ENCODE data around the gene GRK1.

The GRK1 gene

DNA sequence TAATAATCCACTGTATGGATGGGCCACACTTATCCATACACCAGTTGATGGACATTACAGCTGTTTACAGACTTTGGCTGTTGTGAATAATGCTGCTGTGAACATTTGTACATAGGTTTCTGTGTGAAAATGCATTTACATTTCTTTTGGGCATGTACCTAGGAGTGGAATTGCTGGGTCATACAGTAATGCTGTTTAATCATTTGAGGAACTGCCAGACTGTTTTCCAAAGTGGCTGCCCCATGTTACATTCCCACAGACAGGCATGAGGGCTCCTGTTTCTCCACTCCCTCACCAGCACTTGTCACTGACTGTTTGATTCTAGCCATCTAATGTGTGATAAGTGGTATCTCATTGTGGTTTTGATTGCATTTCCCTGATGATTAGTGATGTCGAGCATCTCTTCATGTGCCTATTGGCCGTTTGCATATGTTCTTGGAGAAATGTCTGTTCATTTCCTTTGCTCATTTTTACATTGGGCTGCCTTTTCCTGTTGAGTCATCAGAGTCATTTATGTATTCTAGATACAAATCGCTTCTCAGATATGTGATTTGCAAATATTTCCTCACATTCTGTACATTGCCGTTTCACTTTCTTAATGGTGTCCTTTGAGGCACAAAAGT lies 104.8 kb downstream of the GRK1 start:
- H3K4me2 ChIP-seq (ENCODE audit: low read length): no peak overlapping the region
- no peak overlapping the region for H3K4me3 ChIP-seq (ENCODE audit: low read length)
- peaks cover 7% of the 10 kb centered on the region for H3K27me3 ChIP-seq (ENCODE audit: control insufficient read depth, insufficient read depth, low read length)
- no peaks in the 10 kb centered on the region for H3K36me3 ChIP-seq (ENCODE audit: insufficient read depth, low read length)
- no peak overlapping the region for H3K9ac ChIP-seq (ENCODE audit: low read depth, low read length)
- H3K4me1 ChIP-seq (ENCODE audit: control insufficient read depth, insufficient read depth, low read length): peaks cover 13% of the 10 kb centered on the region
- H3K9me3 ChIP-seq (replicated peaks; ENCODE audit: low read length): no peaks in the 10 kb centered on the region

DNA sequence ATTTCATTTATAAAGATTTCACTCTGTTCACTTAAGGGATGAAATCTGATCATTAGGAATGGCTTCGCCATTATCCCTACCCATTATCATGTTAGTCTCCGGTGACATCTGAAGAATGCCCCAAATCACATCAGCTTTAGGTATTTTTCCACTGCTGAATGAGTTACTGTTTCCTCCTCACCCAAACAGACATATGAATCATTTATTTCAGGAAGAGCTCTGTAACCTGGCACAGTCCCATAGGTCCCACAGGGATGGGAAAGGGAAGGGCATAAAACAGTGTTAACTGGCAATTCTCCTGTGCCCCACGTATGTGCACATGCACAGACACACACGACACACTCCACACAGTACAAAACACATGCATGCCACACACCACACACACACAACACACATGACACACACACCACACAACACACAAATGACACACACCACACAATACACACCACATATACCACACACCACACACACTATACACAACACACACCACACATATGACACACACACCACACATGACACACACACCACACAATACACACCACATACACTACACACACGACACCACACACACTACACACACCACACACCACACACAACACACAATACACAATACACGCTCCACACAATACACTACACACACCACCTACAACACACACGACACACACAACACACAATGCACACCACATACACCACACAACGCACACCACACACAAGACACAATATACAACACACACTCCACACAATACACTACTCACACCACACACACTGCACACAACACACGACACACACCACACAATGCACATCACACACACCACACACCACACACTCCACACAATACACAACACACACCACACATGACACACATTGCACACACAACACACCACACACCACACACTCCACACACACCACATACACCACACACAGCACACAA lies 107.4 kb downstream of the GRK1 start:
- Histone ChIP-seq H3K4me1 (ENCODE audit: control insufficient read depth, insufficient read depth, low read length) (peaks cover 8% of the 10 kb centered on the region), H3K9me3 (replicated peaks; ENCODE audit: low read length) (no peaks in the 10 kb centered on the region), H3K4me3 (ENCODE audit: low read length) (no peak overlapping the region), H3K9ac (ENCODE audit: low read depth, low read length) (no peak overlapping the region), H3K36me3 (ENCODE audit: insufficient read depth, low read length) (no peaks in the 10 kb centered on the region), H3K27me3 (ENCODE audit: control insufficient read depth, insufficient read depth, low read length) (peaks cover 31% of the 10 kb centered on the region), H3K4me2 (ENCODE audit: low read length) (no peak overlapping the region)

- Histone ChIP-seq H3K4me2 (ENCODE audit: low read length) (no peak overlapping the region), H3K4me1 (ENCODE audit: control insufficient read depth, insufficient read depth, low read length) (peaks cover 8% of the 10 kb centered on the region), H3K9ac (ENCODE audit: low read depth, low read length) (no peak overlapping the region), H3K9me3 (replicated peaks; ENCODE audit: low read length) (no peaks in the 10 kb centered on the region), H3K36me3 (ENCODE audit: insufficient read depth, low read length) (no peaks in the 10 kb centered on the region), H3K4me3 (ENCODE audit: low read length) (no peak overlapping the region), H3K27me3 (ENCODE audit: control insufficient read depth, insufficient read depth, low read length) (peaks cover 33% of the 10 kb centered on the region)
Observed at GRCh38 chr13:113775451-113776145, 108.6 kb downstream of the GRK1 start.

GRCh38 chr13:113776231-113777125 lies 109.5 kb downstream of the GRK1 start:
- no peaks in the 10 kb centered on the region for H3K36me3 ChIP-seq (ENCODE audit: insufficient read depth, low read length)
- no peak overlapping the region for H3K9ac ChIP-seq (ENCODE audit: low read depth, low read length)
- H3K4me2 ChIP-seq (ENCODE audit: low read length): no peak overlapping the region
- no peaks in the 10 kb centered on the region for H3K9me3 ChIP-seq (replicated peaks; ENCODE audit: low read length)
- H3K27me3 ChIP-seq (ENCODE audit: control insufficient read depth, insufficient read depth, low read length): peaks cover 33% of the 10 kb centered on the region
- H3K4me1 ChIP-seq (ENCODE audit: control insufficient read depth, insufficient read depth, low read length): peaks cover 8% of the 10 kb centered on the region
- H3K4me3 ChIP-seq (ENCODE audit: low read length): no peak overlapping the region

GRCh38 chr13:113777311-113778260 lies 110.6 kb downstream of the GRK1 start:
- peaks cover 8% of the 10 kb centered on the region for H3K4me1 ChIP-seq (ENCODE audit: control insufficient read depth, insufficient read depth, low read length)
- no peaks in the 10 kb centered on the region for H3K9me3 ChIP-seq (replicated peaks; ENCODE audit: low read length)
- H3K36me3 ChIP-seq (ENCODE audit: insufficient read depth, low read length): no peaks in the 10 kb centered on the region
- no peak overlapping the region for H3K4me3 ChIP-seq (ENCODE audit: low read length)
- H3K27me3 ChIP-seq (ENCODE audit: control insufficient read depth, insufficient read depth, low read length): peaks cover 33% of the 10 kb centered on the region
- no peak overlapping the region for H3K4me2 ChIP-seq (ENCODE audit: low read length)
- H3K9ac ChIP-seq (ENCODE audit: low read depth, low read length): no peak overlapping the region

- Histone ChIP-seq H3K4me3 (ENCODE audit: low read length) (no peak overlapping the region), H3K36me3 (ENCODE audit: insufficient read depth, low read length) (no peaks in the 10 kb centered on the region), H3K4me1 (ENCODE audit: control insufficient read depth, insufficient read depth, low read length) (peaks cover 27% of the 10 kb centered on the region), H3K4me2 (ENCODE audit: low read length) (no peak overlapping the region), H3K9me3 (replicated peaks; ENCODE audit: low read length) (no peaks in the 10 kb centered on the region), H3K27me3 (ENCODE audit: control insufficient read depth, insufficient read depth, low read length) (peaks cover 28% of the 10 kb centered on the region), H3K9ac (ENCODE audit: low read depth, low read length) (no peak overlapping the region)
Observed at GRCh38 chr13:113781571-113781970, 114.6 kb downstream of the GRK1 start.

GRCh38 chr13:113782472-113782871 lies 115.5 kb downstream of the GRK1 start:
- Histone ChIP-seq H3K4me2 (ENCODE audit: low read length) (no peak overlapping the region), H3K27me3 (ENCODE audit: control insufficient read depth, insufficient read depth, low read length) (peaks cover 19% of the 10 kb centered on the region), H3K4me1 (ENCODE audit: control insufficient read depth, insufficient read depth, low read length) (peaks cover 30% of the 10 kb centered on the region), H3K9me3 (replicated peaks; ENCODE audit: low read length) (no peaks in the 10 kb centered on the region), H3K4me3 (ENCODE audit: low read length) (no peak overlapping the region), H3K9ac (ENCODE audit: low read depth, low read length) (no peak overlapping the region), H3K36me3 (ENCODE audit: insufficient read depth, low read length) (no peaks in the 10 kb centered on the region)

DNA sequence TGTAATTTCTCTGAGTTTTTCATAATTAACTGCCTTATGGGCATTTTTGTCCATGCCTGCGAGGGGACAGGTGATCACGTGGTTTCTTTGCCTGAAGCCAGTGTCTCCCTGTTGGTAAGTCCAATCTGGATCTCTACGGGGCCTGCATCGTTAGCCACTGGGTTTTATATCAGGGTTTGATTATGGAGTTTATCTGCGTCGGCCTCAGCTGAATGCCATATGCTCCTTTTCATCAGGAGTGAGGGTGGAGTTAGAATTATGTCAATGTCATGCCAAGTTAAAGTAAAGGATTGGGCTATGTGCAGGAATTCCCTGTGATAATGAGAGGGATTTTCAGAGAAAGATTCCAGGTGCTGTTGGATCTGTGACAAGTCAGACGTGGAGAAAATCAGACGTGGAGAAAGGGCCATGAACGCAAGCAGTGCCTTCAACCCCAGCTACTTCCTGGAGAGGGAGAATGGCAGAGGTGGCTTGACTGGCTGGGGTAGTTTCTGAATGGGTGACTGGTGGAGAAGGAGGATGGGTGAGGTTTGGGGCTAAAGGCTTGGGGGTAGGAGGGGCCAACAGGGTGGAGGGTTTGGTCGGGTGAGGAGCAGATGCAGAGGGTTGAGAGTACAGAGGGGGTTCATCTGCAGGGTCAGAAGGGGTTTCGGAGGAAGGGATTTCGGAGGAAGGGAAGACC lies 116.3 kb downstream of the GRK1 start:
- H3K9me3 ChIP-seq (replicated peaks; ENCODE audit: low read length): no peaks in the 10 kb centered on the region
- H3K4me3 ChIP-seq (ENCODE audit: low read length): no peak overlapping the region
- H3K4me1 ChIP-seq (ENCODE audit: control insufficient read depth, insufficient read depth, low read length): peaks cover 30% of the 10 kb centered on the region
- H3K36me3 ChIP-seq (ENCODE audit: insufficient read depth, low read length): no peaks in the 10 kb centered on the region
- H3K4me2 ChIP-seq (ENCODE audit: low read length): no peak overlapping the region
- peaks cover 11% of the 10 kb centered on the region for H3K27me3 ChIP-seq (ENCODE audit: control insufficient read depth, insufficient read depth, low read length)
- H3K9ac ChIP-seq (ENCODE audit: low read depth, low read length): no peak overlapping the region

DNA sequence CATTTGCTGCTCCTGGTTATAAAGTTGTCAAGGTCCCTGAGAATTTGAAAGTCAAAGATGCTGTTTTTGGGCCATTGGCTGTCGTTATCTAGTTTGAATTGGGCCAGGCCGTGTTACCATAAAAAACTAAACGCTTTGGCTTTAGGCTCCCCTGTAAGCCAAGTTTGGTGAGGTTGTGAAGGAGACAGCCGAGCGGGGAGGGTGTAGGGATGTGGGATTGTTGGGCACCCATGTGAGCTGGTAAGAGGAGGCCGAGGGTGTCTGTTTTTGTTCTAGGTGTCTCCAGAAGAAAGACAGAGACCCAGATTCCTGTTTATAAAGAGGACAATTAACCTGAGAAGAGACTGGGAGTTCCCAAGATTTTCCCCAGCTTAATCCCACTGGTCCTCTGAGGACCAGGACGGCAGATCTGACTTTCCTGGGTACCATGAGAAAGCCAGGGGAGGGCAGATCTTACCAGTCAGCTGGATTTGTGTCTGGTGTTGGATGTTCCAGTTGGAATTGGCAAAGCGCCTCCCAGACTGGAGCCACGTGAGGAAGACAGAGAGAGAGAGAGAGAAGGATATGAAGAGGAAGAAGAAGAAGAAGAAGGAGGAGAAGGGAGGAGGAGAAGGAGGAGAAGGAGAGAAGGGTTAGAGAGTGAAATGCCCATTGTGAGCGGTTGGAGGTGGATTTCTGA lies 117.1 kb downstream of the GRK1 start:
- Histone ChIP-seq H3K9ac (ENCODE audit: low read depth, low read length) (peak overlapping the region; percentile 30), H3K27me3 (ENCODE audit: control insufficient read depth, insufficient read depth, low read length) (peaks cover 9% of the 10 kb centered on the region), H3K36me3 (ENCODE audit: insufficient read depth, low read length) (no peaks in the 10 kb centered on the region), H3K4me2 (ENCODE audit: low read length) (peak overlapping the region; percentile 66), H3K4me3 (ENCODE audit: low read length) (no peak overlapping the region), H3K4me1 (ENCODE audit: control insufficient read depth, insufficient read depth, low read length) (peaks cover 30% of the 10 kb centered on the region), H3K9me3 (replicated peaks; ENCODE audit: low read length) (no peaks in the 10 kb centered on the region)

All from skeletal muscle satellite cell (primary cell).